NCI-H2107 (cell line): ENCODE measurements around the gene RXFP3.

Source experiments
- DNase-seq: peaks from one replicate; lab custom pipeline; 2025; lab: John Stamatoyannopoulos, UW

Gene RXFP3

GRCh38 chr5:33981408-33982162, 45.4 kb downstream of the RXFP3 start:
- no peak for DNase-seq

- DNase-seq = no peak
These were observed 48.0 kb downstream of the RXFP3 start for GRCh38 chr5:33984178-33984577.

- no peak for DNase-seq
These were observed 48.5 kb downstream of the RXFP3 start, which contains the start of gene SLC45A2 for GRCh38 chr5:33984671-33985124. Gene SLC45A2, minus strand, starts transcription at chr5:33984693. Its CDS starts 110 bp downstream, at chr5:33984583.

GRCh38 chr5:33985447-33985846, 49.3 kb downstream of the RXFP3 start:
- no peak for DNase-seq
